Stimulated activated naive B cell treated with anti-CD40 and anti-IgM and Interleukin-4, amounts not matched to agents 10 μg/mL and 1 μg/mL and 100 μg/mL, for 72 hours (primary cell): ENCODE data around the gene NKD2.

Experiments used
- ATAC-seq, 2 donors: fragments of 150-1000 bp; cut with Tn5 transposase; replicated peaks; 2 replicates each; pipeline ENCODE4 v1.10.0; 2021; ENCODE audit warnings: moderate library complexity in 1 of 2
- DNase-seq: peaks from one replicate; pipeline ENCODE4 v3.0.0; 2021
- H3K27ac Mint-ChIP-seq: one replicate; pipeline ENCODE4 v1.8.0; 2022; ENCODE audit warnings: mild to moderate bottlenecking, mixed read lengths
- H3K27me3 Mint-ChIP-seq, 2 donors: one replicate each; pipeline ENCODE4 v1.8.0; 2022; ENCODE audit warnings: mixed read lengths in 2 of 2
- H3K36me3 Mint-ChIP-seq, 2 donors: one replicate each; pipeline ENCODE4 v1.8.0; 2022; ENCODE audit warnings: mixed read lengths in 2 of 2, mild to moderate bottlenecking in 1 of 2
- H3K4me1 Mint-ChIP-seq, 2 donors: one replicate each; pipeline ENCODE4 v1.8.0; 2022; ENCODE audit warnings: mixed read lengths in 2 of 2, mild to moderate bottlenecking in 1 of 2
- H3K4me3 Mint-ChIP-seq, 2 donors: one replicate each; pipeline ENCODE4 v1.8.0; 2022; ENCODE audit warnings: mild to moderate bottlenecking in 2 of 2, mixed read lengths in 2 of 2, moderate library complexity in 1 of 2
- H3K9me3 Mint-ChIP-seq, 2 donors: one replicate each; pipeline ENCODE4 v1.8.0; 2022; ENCODE audit warnings: mixed read lengths in 2 of 2, mild to moderate bottlenecking in 1 of 2

The NKD2 gene

GRCh38 chr5:1008451-1009358 lies at the start of gene NKD2:
Gene NKD2, plus strand, starts transcription at chr5:1008802. Its CDS starts 256 bp downstream, at chr5:1009058.
- DNase-seq (peak; percentile 23), ATAC-seq (peak; percentile 59 to 60)
- H3K4me3 Mint-ChIP-seq = peak within 1 kb of the TSS; percentile 61 to 67
- H3K9me3 Mint-ChIP-seq = no peaks in the 10 kb centered on the region
- H3K27ac Mint-ChIP-seq = peak within 1 kb of the TSS; percentile 37
- H3K27me3 Mint-ChIP-seq = peaks cover 68 to 78% of the 10 kb centered on the region in 2 donors
- H3K36me3 Mint-ChIP-seq = no peaks in the 10 kb centered on the region
- H3K4me1 Mint-ChIP-seq = peaks cover 24 to 39% of the 10 kb centered on the region in 2 donors

- Mint-ChIP-seq H3K27me3 (peaks cover 69 to 71% of the 10 kb centered on the region in 2 donors), H3K36me3 (no peaks in the 10 kb centered on the region), H3K4me1 (peaks cover 42 to 65% of the 10 kb centered on the region in 2 donors), H3K9me3 (peaks cover 0 to 1% of the 10 kb centered on the region in 2 donors), H3K27ac (no peak overlapping the region), H3K4me3 (no peak overlapping the region)
- ATAC-seq (no peak), DNase-seq (no peak)
Measured at GRCh38 chr5:959581-960531, 48.7 kb upstream of the NKD2 start.

- DNase-seq (no peak), ATAC-seq (no peak)
- Mint-ChIP-seq H3K4me3 (peak overlapping the region in 1 of 2 donors; percentile 3), H3K27ac (peak overlapping the region; percentile 38), H3K4me1 (peaks cover 37 to 66% of the 10 kb centered on the region in 2 donors), H3K9me3 (peaks cover 0 to 1% of the 10 kb centered on the region in 2 donors), H3K27me3 (peaks cover 70 to 72% of the 10 kb centered on the region in 2 donors), H3K36me3 (no peaks in the 10 kb centered on the region)
Measured at GRCh38 chr5:960551-960950, 48.1 kb upstream of the NKD2 start.

GRCh38 chr5:961002-961710 lies 47.4 kb upstream of the NKD2 start:
- H3K36me3 Mint-ChIP-seq = no peaks in the 10 kb centered on the region
- H3K27me3 Mint-ChIP-seq = peaks cover 67 to 74% of the 10 kb centered on the region in 2 donors
- peaks cover 0 to 1% of the 10 kb centered on the region in 2 donors for H3K9me3 Mint-ChIP-seq
- DNase-seq (no peak), ATAC-seq (no peak)
- peak overlapping the region; percentile 31 for H3K27ac Mint-ChIP-seq
- H3K4me3 Mint-ChIP-seq = no peak overlapping the region
- H3K4me1 Mint-ChIP-seq = peaks cover 35 to 65% of the 10 kb centered on the region in 2 donors

- H3K4me3 Mint-ChIP-seq = no peak overlapping the region
- H3K9me3 Mint-ChIP-seq = peaks cover 0 to 1% of the 10 kb centered on the region in 2 donors
- peaks cover 66 to 74% of the 10 kb centered on the region in 2 donors for H3K27me3 Mint-ChIP-seq
- H3K36me3 Mint-ChIP-seq = no peaks in the 10 kb centered on the region
- DNase-seq (no peak), ATAC-seq (no peak)
- no peak overlapping the region for H3K27ac Mint-ChIP-seq
- peaks cover 32 to 61% of the 10 kb centered on the region in 2 donors for H3K4me1 Mint-ChIP-seq
Measured at GRCh38 chr5:961711-962240, 46.8 kb upstream of the NKD2 start.

- Mint-ChIP-seq H3K27me3 (peaks cover 69 to 78% of the 10 kb centered on the region in 2 donors), H3K27ac (no peak overlapping the region), H3K4me3 (no peak overlapping the region), H3K4me1 (peaks cover 29 to 55% of the 10 kb centered on the region in 2 donors), H3K36me3 (no peaks in the 10 kb centered on the region), H3K9me3 (peaks cover 0 to 1% of the 10 kb centered on the region in 2 donors)
- ATAC-seq = no peak
- no peak for DNase-seq
Measured at GRCh38 chr5:962386-962785, 46.2 kb upstream of the NKD2 start.

GRCh38 chr5:962801-963200 lies 45.8 kb upstream of the NKD2 start:
- Mint-ChIP-seq H3K4me1 (peaks cover 24 to 51% of the 10 kb centered on the region in 2 donors), H3K27ac (peak overlapping the region; percentile 37), H3K9me3 (peaks cover 0 to 1% of the 10 kb centered on the region in 2 donors), H3K27me3 (peaks cover 69 to 82% of the 10 kb centered on the region in 2 donors), H3K36me3 (no peaks in the 10 kb centered on the region), H3K4me3 (no peak overlapping the region)
- DNase-seq = no peak
- no peak for ATAC-seq

- Mint-ChIP-seq H3K4me3 (peak overlapping the region; percentile 1 to 61), H3K9me3 (peaks cover 0 to 1% of the 10 kb centered on the region in 2 donors), H3K36me3 (no peaks in the 10 kb centered on the region), H3K27me3 (peaks cover 73 to 87% of the 10 kb centered on the region in 2 donors), H3K4me1 (peaks cover 24 to 50% of the 10 kb centered on the region in 2 donors), H3K27ac (peak overlapping the region; percentile 95)
- no peak for DNase-seq
- ATAC-seq = no peak
Measured at GRCh38 chr5:963310-963672, 45.3 kb upstream of the NKD2 start.

- DNase-seq = peak; percentile 74
- Mint-ChIP-seq H3K36me3 (no peaks in the 10 kb centered on the region), H3K4me1 (peaks cover 26 to 50% of the 10 kb centered on the region in 2 donors), H3K27me3 (peaks cover 79 to 93% of the 10 kb centered on the region in 2 donors), H3K9me3 (peaks cover 0 to 1% of the 10 kb centered on the region in 2 donors), H3K27ac (peak overlapping the region; percentile 95), H3K4me3 (peak overlapping the region; percentile 26 to 61)
- ATAC-seq = peak; percentile 90 to 91
Measured at GRCh38 chr5:963673-964531, 44.7 kb upstream of the NKD2 start.

GRCh38 chr5:964821-965220 lies 43.8 kb upstream of the NKD2 start:
- peak overlapping the region; percentile 20 for H3K27ac Mint-ChIP-seq
- H3K4me3 Mint-ChIP-seq = peak overlapping the region in 1 of 2 donors; percentile 53
- peaks cover 24 to 50% of the 10 kb centered on the region in 2 donors for H3K4me1 Mint-ChIP-seq

GRCh38 chr5:965604-966344 lies 42.8 kb upstream of the NKD2 start:
- Mint-ChIP-seq H3K36me3 (no peaks in the 10 kb centered on the region), H3K4me1 (peaks cover 18 to 44% of the 10 kb centered on the region in 2 donors), H3K4me3 (no peak overlapping the region), H3K27me3 (peaks cover 79 to 90% of the 10 kb centered on the region in 2 donors), H3K27ac (no peak overlapping the region), H3K9me3 (no peaks in the 10 kb centered on the region)
- ATAC-seq (no peak), DNase-seq (no peak)

More at GRCh38 chr5:964821-965220, 43.8 kb upstream of the NKD2 start:
- Mint-ChIP-seq H3K36me3 (no peaks in the 10 kb centered on the region), H3K9me3 (peaks cover 0 to 1% of the 10 kb centered on the region in 2 donors), H3K27me3 (peaks cover 85 to 95% of the 10 kb centered on the region in 2 donors)
- DNase-seq (no peak), ATAC-seq (no peak)

GRCh38 chr5:966345-966710 lies 42.3 kb upstream of the NKD2 start:
- Mint-ChIP-seq H3K4me3 (no peak overlapping the region), H3K4me1 (peaks cover 16 to 38% of the 10 kb centered on the region in 2 donors), H3K27me3 (peaks cover 79 to 90% of the 10 kb centered on the region in 2 donors), H3K9me3 (peaks cover 0 to 3% of the 10 kb centered on the region in 2 donors), H3K36me3 (no peaks in the 10 kb centered on the region), H3K27ac (no peak overlapping the region)
- ATAC-seq (no peak), DNase-seq (no peak)
